Suprapubic skin (tissue), 4 donors: ENCODE results near the gene ZBTB20.

ENCODE experiments used
- CTCF ChIP-seq, 2 donors: fragments of 200-600 bp in 1 of 2; fragments of 450-650 bp in 1 of 2; sonication (generic) in 1 of 2; IDR thresholded peaks; one replicate each; pipeline ENCODE4 v1.5.1; 2016 to 2019; ENCODE audit warnings: antibody characterized with exemption in 2 of 2, mild to moderate bottlenecking in 1 of 2, moderate library complexity in 1 of 2
- POLR2A ChIP-seq, 2 donors: fragments of 450-650 bp; IDR thresholded peaks; one replicate each; pipeline ENCODE4 v1.6.1; 2017; ENCODE audit warnings: antibody characterized with exemption in 2 of 2, mild to moderate bottlenecking in 2 of 2, moderate library complexity in 2 of 2
- POLR2AphosphoS5 ChIP-seq, 3 donors: sonication (generic); formaldehyde crosslinking; IDR thresholded peaks; one replicate each; pipeline ENCODE4 v1.6.1; 2017; ENCODE audit warnings: antibody characterized with exemption in 3 of 3

GRCh38 chr3:114756506-114757279 lies 390.4 kb downstream of the ZBTB20 start:
- TF ChIP-seq CTCF (IDR thresholded peaks at IDR 0.05) (no peak), POLR2AphosphoS5 (IDR thresholded peaks at IDR 0.05) (no peak), POLR2A (IDR thresholded peaks at IDR 0.05) (peak in 1 of 2 donors; percentile 36)
